Gastrocnemius medialis (tissue), 4 donors: ENCODE measurements around the gene LRCH4. TPM values are rescaled to one million over a fixed set of nuclear protein-coding genes. Genes with fewer than 3 reads are reported as not detected.
"Not testable (repeated sequence)": the region's sequence is repeated elsewhere in the genome, so short reads cannot be mapped to it uniquely, and the experiment has no call there.

Experiments used
- ATAC-seq, 2 donors: fragments of 150-250 bp; one replicate each; pipeline ENCODE4 v1.9.1; 2016
- DNase-seq, 2 donors: peaks; one replicate each; pipeline ENCODE4 v3.0.0-alpha.2; 2019
- H3K27ac ChIP-seq, 4 donors: fragments of 200-600 bp; sonication (generic); 1 replicate in 1 of 4; 2 replicates in 3 of 4; pipeline ENCODE4 v1.5.1; 2016 to 2018; ENCODE audit warnings: mild to moderate bottlenecking in 2 of 4, moderate library complexity in 1 of 4
- H3K27me3 ChIP-seq, 3 donors: fragments of 200-600 bp; sonication (generic) in 2 of 3; 1 replicate in 1 of 3; 2 replicates in 2 of 3; pipeline versions ENCODE4 v1.5.1 to v1.6.0; 2016 to 2019; ENCODE audit warnings: mild to moderate bottlenecking in 1 of 3, moderate library complexity in 1 of 3
- H3K36me3 ChIP-seq, 2 donors: fragments of 200-600 bp; sonication (generic) in 1 of 2; one replicate each; pipeline ENCODE4 v1.5.1; 2017 to 2018
- H3K4me1 ChIP-seq, 2 donors: fragments of 200-600 bp; sonication (generic) in 1 of 2; one replicate each; pipeline ENCODE4 v1.5.1; 2016 to 2017; ENCODE audit warnings: mild to moderate bottlenecking in 2 of 2
- H3K4me3 ChIP-seq, 4 donors: fragments of 200-600 bp; sonication (generic) in 3 of 4; 1 replicate in 1 of 4; 2 replicates in 3 of 4; pipeline ENCODE4 v1.5.1; 2016 to 2019; ENCODE audit warnings: mild to moderate bottlenecking in 2 of 4
- H3K9me3 ChIP-seq, 3 donors: fragments of 200-600 bp; sonication (generic) in 2 of 3; 1 replicate in 1 of 3; 2 replicates in 2 of 3; pipeline ENCODE4 v1.5.1; 2016 to 2019
- CTCF ChIP-seq, 5 experiments: fragments of 450-650 bp in 3 of 5; fragments of 200-600 bp in 2 of 5; sonication (generic) in 2 of 5; IDR thresholded peaks in 4 of 5; conservative IDR thresholded peaks in 1 of 5; 1 replicate in 4 of 5; 2 replicates in 1 of 5; pipeline ENCODE4 v1.5.1; 2016 to 2019; ENCODE audit warnings: antibody characterized with exemption in 5 of 5, mild to moderate bottlenecking in 3 of 5, moderate library complexity in 3 of 5
- POLR2A ChIP-seq, 2 donors: fragments of 450-650 bp; IDR thresholded peaks; one replicate each; pipeline ENCODE4 v1.6.1; 2017; ENCODE audit warnings: antibody characterized with exemption in 2 of 2, mild to moderate bottlenecking in 2 of 2, moderate library complexity in 2 of 2
- in situ Hi-C, 4 donors: fragments of 200-750 bp; cut with MboI; loops; one replicate each; pipeline versions ENCODE4 v1.15.0 to v1.8.0; 2017; ENCODE audit warnings: low sequenced_read_pairs in 4 of 4
- intact Hi-C: fragments of 100-400 bp; cut with DNase I; formaldehyde crosslinking; loops from one replicate; pipeline ENCODE4 v1.15.1; 2023; ENCODE audit warnings: low total_unique reads
- total RNA-seq, 4 donors: library from RNA; depleted of rRNA; stranded (reverse); fragments of >200 nt; gene quantifications; one replicate each; pipeline versions ENCODE4 v1.1.0 to v1.2.3, GENCODE V29; 2016

The LRCH4 gene
- total RNA-seq, 4 donors from 2014 or later: 71.1 to 105 (median 89.0) TPM

GRCh38 chr7:100552532-100552931 is 33.4 kb downstream of the LRCH4 start:
- intact Hi-C loops: no loop called here
- ATAC-seq (no peak), DNase-seq (no peak)
- no peak overlapping the region for H3K27ac ChIP-seq
- in situ Hi-C loops: loop anchor here in 2 of 4 donors (10.0 to 25.0 kb wide), 2 partner anchors 78 to 90 kb away; partner anchors contain the start of genes SPACDR (in 1 of the 2) and TSC22D4 (in 1 of the 2)
- peaks cover 0 to 9% of the 10 kb centered on the region in 2 donors for H3K4me1 ChIP-seq
- TF ChIP-seq POLR2A (IDR thresholded peaks at IDR 0.05) (no peak), CTCF (IDR thresholded peaks at IDR 0.05 in 4 of 5, conservative IDR thresholded peaks at IDR 0.05 in 1 of 5) (no peak)
- no peak overlapping the region for H3K4me3 ChIP-seq
- H3K27me3 ChIP-seq: no peaks in the 10 kb centered on the region
- no peaks in the 10 kb centered on the region for H3K9me3 ChIP-seq
- peaks cover 0 to 30% of the 10 kb centered on the region in 2 donors for H3K36me3 ChIP-seq

- DNase-seq, intact Hi-C loops, H3K27me3 ChIP-seq, in situ Hi-C loops, H3K9me3 ChIP-seq, ATAC-seq, H3K4me3 ChIP-seq: not testable (repeated sequence)
- Histone ChIP-seq H3K27ac (peak overlapping the region; percentile 12 to 84 (median 76)), H3K4me1 (peaks cover 22 to 42% of the 10 kb centered on the region in 2 donors), H3K36me3 (peaks cover 0 to 16% of the 10 kb centered on the region in 2 donors)
Measured at GRCh38 chr7:100548446-100548845, 37.5 kb downstream of the LRCH4 start.

- H3K4me1 ChIP-seq: peaks cover 22 to 42% of the 10 kb centered on the region in 2 donors
- TF ChIP-seq POLR2A (IDR thresholded peaks at IDR 0.05) (no peak), CTCF (IDR thresholded peaks at IDR 0.05 in 4 of 5, conservative IDR thresholded peaks at IDR 0.05 in 1 of 5) (no peak)
- peak overlapping the region; percentile 31 to 84 (median 76) for H3K27ac ChIP-seq
- H3K27me3 ChIP-seq: no peaks in the 10 kb centered on the region
- H3K4me3 ChIP-seq: no peak overlapping the region
- intact Hi-C loops: no loop called here
- H3K36me3 ChIP-seq: peaks cover 0 to 13% of the 10 kb centered on the region in 2 donors
- DNase-seq: no peak
- in situ Hi-C loops: no loop called here
- ATAC-seq: no peak
- no peaks in the 10 kb centered on the region for H3K9me3 ChIP-seq
Measured at GRCh38 chr7:100547872-100548271, 38.1 kb downstream of the LRCH4 start.

GRCh38 chr7:100546926-100547800 is 38.8 kb downstream of the LRCH4 start:
- in situ Hi-C loops: no loop called here
- TF ChIP-seq CTCF (IDR thresholded peaks at IDR 0.05 in 4 of 5, conservative IDR thresholded peaks at IDR 0.05 in 1 of 5) (no peak), POLR2A (IDR thresholded peaks at IDR 0.05) (no peak)
- DNase-seq (no peak), ATAC-seq (no peak)
- H3K4me1 ChIP-seq: peaks cover 22 to 42% of the 10 kb centered on the region in 2 donors
- H3K9me3 ChIP-seq: no peaks in the 10 kb centered on the region
- no peaks in the 10 kb centered on the region for H3K27me3 ChIP-seq
- H3K36me3 ChIP-seq: peaks cover 0 to 9% of the 10 kb centered on the region in 2 donors
- peak overlapping the region; percentile 31 to 84 (median 76) for H3K27ac ChIP-seq
- no peak overlapping the region for H3K4me3 ChIP-seq
- intact Hi-C loops: no loop called here

GRCh38 chr7:100546129-100546925 is 39.6 kb downstream of the LRCH4 start:
- ATAC-seq (peak in 1 of 2 donors; percentile 8), DNase-seq (no peak)
- no peaks in the 10 kb centered on the region for H3K9me3 ChIP-seq
- no peaks in the 10 kb centered on the region for H3K27me3 ChIP-seq
- H3K27ac ChIP-seq: peak overlapping the region; percentile 73 to 84 (median 76)
- H3K4me3 ChIP-seq: no peak overlapping the region
- intact Hi-C loops: no loop called here
- peaks cover 22 to 42% of the 10 kb centered on the region in 2 donors for H3K4me1 ChIP-seq
- in situ Hi-C loops: no loop called here
- TF ChIP-seq CTCF (IDR thresholded peaks at IDR 0.05 in 4 of 5, conservative IDR thresholded peaks at IDR 0.05 in 1 of 5) (no peak), POLR2A (IDR thresholded peaks at IDR 0.05) (no peak)
- peaks cover 0 to 9% of the 10 kb centered on the region in 2 donors for H3K36me3 ChIP-seq
